WTC11 (cell line): ENCODE measurements around the gene MYORG. TPM values are rescaled to one million over a fixed set of nuclear protein-coding genes. Genes with fewer than 3 reads are reported as not detected.

Experiments
- ATAC-seq: fragments of 200-7000 bp; cut with Tn5 transposase; 2 replicates; pipeline ENCODE4 v1.10.0; 2021; ENCODE audit warnings: mild to moderate bottlenecking, moderate library complexity
- CTCF ChIA-PET: fragments of 300-600 bp; sonication (Branson Sonifier 250); formaldehyde crosslinking; loops from one replicate; lab custom pipeline; 2021; ENCODE audit warnings: antibody characterized with exemption; lab: Charles Lee
- POLR2A ChIA-PET: fragments of 350-600 bp; sonication (Branson Sonifier 250); formaldehyde crosslinking; loops from one replicate; lab custom pipeline; 2021; ENCODE audit warnings: antibody characterized with exemption; lab: Charles Lee
- DNase-seq: peaks from one replicate; pipeline ENCODE4 v3.0.0; 2021; ENCODE audit warnings: low spot score
- H3K27ac Mint-ChIP-seq: 2 replicates; pipeline ENCODE4 v1.8.0; 2021; ENCODE audit warnings: mixed read lengths
- H3K27me3 Mint-ChIP-seq: 2 replicates; pipeline ENCODE4 v1.8.0; 2021; ENCODE audit warnings: low read depth, mild to moderate bottlenecking, moderate library complexity, mixed read lengths
- H3K36me3 Mint-ChIP-seq: 2 replicates; pipeline ENCODE4 v1.8.0; 2021; ENCODE audit warnings: mixed read lengths
- H3K4me1 Mint-ChIP-seq: 2 replicates; pipeline ENCODE4 v1.8.0; 2022; ENCODE audit warnings: mixed read lengths
- H3K4me3 Mint-ChIP-seq: 2 replicates; pipeline ENCODE4 v1.8.0; 2021; ENCODE audit warnings: mild to moderate bottlenecking, moderate library complexity, mixed read lengths
- H3K9me3 Mint-ChIP-seq: 2 replicates; pipeline ENCODE4 v1.8.0; 2021; ENCODE audit warnings: mixed read lengths
- ATF6 ChIP-seq: sonication (generic); formaldehyde crosslinking; IDR thresholded peaks from 2 replicates; pipeline ENCODE4 v1.8.1; 2023; ENCODE audit warnings: mild to moderate bottlenecking, missing genetic modification reagents
- FOXJ3 ChIP-seq: sonication (generic); formaldehyde crosslinking; IDR thresholded peaks from 2 replicates; pipeline ENCODE4 v1.9.0; 2021; ENCODE audit warnings: missing genetic modification reagents, mild to moderate bottlenecking, borderline replicate concordance
- IRF2 ChIP-seq: sonication (generic); formaldehyde crosslinking; IDR thresholded peaks from 2 replicates; pipeline ENCODE4 v1.8.0; 2022; ENCODE audit warnings: low read depth, missing genetic modification reagents, borderline replicate concordance
- PRRX2 ChIP-seq: fragments of 250-450 bp; sonication (Bioruptor Pico); IDR thresholded peaks from 2 replicates; pipeline ENCODE4 v1.8.0; 2021; ENCODE audit warnings: mild to moderate bottlenecking
- SP1 ChIP-seq: sonication (generic); formaldehyde crosslinking; conservative IDR thresholded peaks from 2 replicates; pipeline ENCODE4 v1.8.1; 2022; ENCODE audit warnings: missing genetic modification reagents
- ZNF263 ChIP-seq: sonication (generic); formaldehyde crosslinking; IDR thresholded peaks from 2 replicates; pipeline ENCODE4 v1.8.1; 2022; ENCODE audit warnings: low read depth, mild to moderate bottlenecking, moderate library complexity, missing genetic modification reagents
- ZNF396 ChIP-seq: fragments of 250-450 bp; sonication (Bioruptor Pico); IDR thresholded peaks from 2 replicates; pipeline ENCODE4 v1.8.0; 2021; ENCODE audit warnings: mild to moderate bottlenecking, moderate library complexity, borderline replicate concordance
- total RNA-seq: library from RNA; stranded (reverse); gene quantifications from 3 replicates; pipeline ENCODE4 v1.2.3, GENCODE V29; 2021
- TF ChIP-seq, protein P1 (sequence below): sonication (generic); formaldehyde crosslinking; IDR thresholded peaks from 2 replicates; pipeline ENCODE4 v1.8.0; 2023; ENCODE audit warnings: mild to moderate bottlenecking, missing genetic modification reagents
- TF ChIP-seq, protein P2 (sequence below): sonication (generic); formaldehyde crosslinking; IDR thresholded peaks from 2 replicates; pipeline ENCODE4 v1.8.0; 2023; ENCODE audit warnings: missing genetic modification reagents
- TF ChIP-seq, protein P3 (sequence below): sonication (generic); formaldehyde crosslinking; IDR thresholded peaks from 2 replicates; pipeline ENCODE4 v1.8.1; 2022; ENCODE audit warnings: mild to moderate bottlenecking, missing genetic modification reagents, moderate library complexity, borderline replicate concordance
- TF ChIP-seq, protein P4 (sequence below): sonication (generic); formaldehyde crosslinking; conservative IDR thresholded peaks from 2 replicates; pipeline ENCODE4 v1.8.1; 2023; ENCODE audit warnings: mild to moderate bottlenecking, low read depth, missing genetic modification reagents, moderate library complexity
- TF ChIP-seq, protein P5 (sequence below): fragments of 250-450 bp; sonication (Bioruptor Pico); conservative IDR thresholded peaks from 2 replicates; pipeline ENCODE4 v1.9.0; 2021; ENCODE audit warnings: mild to moderate bottlenecking

Gene MYORG
- total RNA-seq, 1 experiment from 2014 or later: 18.9 TPM

DNA sequence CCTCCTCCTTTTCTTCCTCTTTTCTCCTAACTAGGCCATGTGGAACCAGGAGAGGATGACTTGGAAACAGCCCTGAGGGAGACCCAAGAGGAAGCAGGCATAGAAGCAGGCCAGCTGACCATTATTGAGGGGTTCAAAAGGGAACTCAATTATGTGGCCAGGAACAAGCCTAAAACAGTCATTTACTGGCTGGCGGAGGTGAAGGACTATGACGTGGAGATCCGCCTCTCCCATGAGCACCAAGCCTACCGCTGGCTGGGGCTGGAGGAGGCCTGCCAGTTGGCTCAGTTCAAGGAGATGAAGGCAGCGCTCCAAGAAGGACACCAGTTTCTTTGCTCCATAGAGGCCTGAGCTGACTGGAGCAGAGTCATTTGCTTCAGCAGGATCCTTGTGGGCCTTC is 33.6 kb downstream of the MYORG start (continued):
- TF ChIP-seq, protein P1, sequence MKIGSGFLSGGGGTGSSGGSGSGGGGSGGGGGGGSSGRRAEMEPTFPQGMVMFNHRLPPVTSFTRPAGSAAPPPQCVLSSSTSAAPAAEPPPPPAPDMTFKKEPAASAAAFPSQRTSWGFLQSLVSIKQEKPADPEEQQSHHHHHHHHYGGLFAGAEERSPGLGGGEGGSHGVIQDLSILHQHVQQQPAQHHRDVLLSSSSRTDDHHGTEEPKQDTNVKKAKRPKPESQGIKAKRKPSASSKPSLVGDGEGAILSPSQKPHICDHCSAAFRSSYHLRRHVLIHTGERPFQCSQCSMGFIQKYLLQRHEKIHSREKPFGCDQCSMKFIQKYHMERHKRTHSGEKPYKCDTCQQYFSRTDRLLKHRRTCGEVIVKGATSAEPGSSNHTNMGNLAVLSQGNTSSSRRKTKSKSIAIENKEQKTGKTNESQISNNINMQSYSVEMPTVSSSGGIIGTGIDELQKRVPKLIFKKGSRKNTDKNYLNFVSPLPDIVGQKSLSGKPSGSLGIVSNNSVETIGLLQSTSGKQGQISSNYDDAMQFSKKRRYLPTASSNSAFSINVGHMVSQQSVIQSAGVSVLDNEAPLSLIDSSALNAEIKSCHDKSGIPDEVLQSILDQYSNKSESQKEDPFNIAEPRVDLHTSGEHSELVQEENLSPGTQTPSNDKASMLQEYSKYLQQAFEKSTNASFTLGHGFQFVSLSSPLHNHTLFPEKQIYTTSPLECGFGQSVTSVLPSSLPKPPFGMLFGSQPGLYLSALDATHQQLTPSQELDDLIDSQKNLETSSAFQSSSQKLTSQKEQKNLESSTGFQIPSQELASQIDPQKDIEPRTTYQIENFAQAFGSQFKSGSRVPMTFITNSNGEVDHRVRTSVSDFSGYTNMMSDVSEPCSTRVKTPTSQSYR (CRISPR knock-in tag): no peak
- TF ChIP-seq SP1 (CRISPR knock-in tag) (no peak), IRF2 (no peak), PRRX2 (CRISPR knock-in tag) (no peak)
- TF ChIP-seq, protein P2, sequence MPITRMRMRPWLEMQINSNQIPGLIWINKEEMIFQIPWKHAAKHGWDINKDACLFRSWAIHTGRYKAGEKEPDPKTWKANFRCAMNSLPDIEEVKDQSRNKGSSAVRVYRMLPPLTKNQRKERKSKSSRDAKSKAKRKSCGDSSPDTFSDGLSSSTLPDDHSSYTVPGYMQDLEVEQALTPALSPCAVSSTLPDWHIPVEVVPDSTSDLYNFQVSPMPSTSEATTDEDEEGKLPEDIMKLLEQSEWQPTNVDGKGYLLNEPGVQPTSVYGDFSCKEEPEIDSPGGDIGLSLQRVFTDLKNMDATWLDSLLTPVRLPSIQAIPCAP (CRISPR knock-in tag): no peak

DNA sequence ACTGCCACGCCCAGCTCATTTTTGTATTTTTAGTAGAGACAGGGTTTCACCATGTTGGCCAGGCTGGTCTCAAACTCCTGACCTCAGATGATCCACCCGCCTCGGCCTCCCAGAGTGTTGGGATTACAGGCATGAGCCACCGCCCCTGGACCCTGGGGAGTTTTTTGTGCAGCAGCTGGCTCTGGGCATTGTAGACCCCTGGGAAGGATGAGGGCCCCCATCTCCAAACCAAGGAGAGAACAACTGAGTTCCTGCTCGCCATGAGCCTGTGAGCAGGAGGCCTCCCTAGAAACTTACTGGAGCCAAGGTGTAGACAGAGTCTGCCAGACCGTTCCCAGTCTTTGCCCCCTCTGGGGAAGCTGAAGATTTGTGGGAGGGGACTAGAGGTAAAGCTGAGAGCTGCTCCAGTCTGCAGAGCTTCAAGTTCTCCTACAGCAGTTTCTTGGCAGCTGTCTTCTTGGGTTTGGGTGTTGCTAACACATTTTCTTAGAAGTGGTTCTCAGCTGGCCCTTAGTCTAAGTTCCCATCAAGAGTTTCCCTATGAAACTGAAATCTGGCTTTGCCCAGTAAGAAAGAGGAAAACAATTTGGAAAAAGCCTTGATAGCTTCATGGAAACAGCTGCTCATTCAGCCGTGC is 34.9 kb downstream of the MYORG start:
- DNase-seq (no peak), ATAC-seq (no peak)
- H3K27ac Mint-ChIP-seq: no peak overlapping the region
- peaks cover 7% of the 10 kb centered on the region; the same call in 1 of the 2 replicates for H3K4me1 Mint-ChIP-seq
- peaks cover 15% of the 10 kb centered on the region for H3K36me3 Mint-ChIP-seq
- CTCF ChIA-PET: interaction anchor here (1.0 to 1.1 kb wide), 3 partner anchors 9 to 39 kb away, joined by 3 to 4 read pairs (median 3); no protein-coding TSS in a partner anchor
- H3K27me3 Mint-ChIP-seq: no peaks in the 10 kb centered on the region
- TF ChIP-seq FOXJ3 (CRISPR knock-in tag) (no peak), ZNF396 (CRISPR knock-in tag) (no peak), ZNF263 (CRISPR knock-in tag) (no peak), ATF6 (CRISPR knock-in tag) (no peak)
- TF ChIP-seq, protein P3, sequence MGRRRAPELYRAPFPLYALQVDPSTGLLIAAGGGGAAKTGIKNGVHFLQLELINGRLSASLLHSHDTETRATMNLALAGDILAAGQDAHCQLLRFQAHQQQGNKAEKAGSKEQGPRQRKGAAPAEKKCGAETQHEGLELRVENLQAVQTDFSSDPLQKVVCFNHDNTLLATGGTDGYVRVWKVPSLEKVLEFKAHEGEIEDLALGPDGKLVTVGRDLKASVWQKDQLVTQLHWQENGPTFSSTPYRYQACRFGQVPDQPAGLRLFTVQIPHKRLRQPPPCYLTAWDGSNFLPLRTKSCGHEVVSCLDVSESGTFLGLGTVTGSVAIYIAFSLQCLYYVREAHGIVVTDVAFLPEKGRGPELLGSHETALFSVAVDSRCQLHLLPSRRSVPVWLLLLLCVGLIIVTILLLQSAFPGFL: no peak
- TF ChIP-seq, protein P4, sequence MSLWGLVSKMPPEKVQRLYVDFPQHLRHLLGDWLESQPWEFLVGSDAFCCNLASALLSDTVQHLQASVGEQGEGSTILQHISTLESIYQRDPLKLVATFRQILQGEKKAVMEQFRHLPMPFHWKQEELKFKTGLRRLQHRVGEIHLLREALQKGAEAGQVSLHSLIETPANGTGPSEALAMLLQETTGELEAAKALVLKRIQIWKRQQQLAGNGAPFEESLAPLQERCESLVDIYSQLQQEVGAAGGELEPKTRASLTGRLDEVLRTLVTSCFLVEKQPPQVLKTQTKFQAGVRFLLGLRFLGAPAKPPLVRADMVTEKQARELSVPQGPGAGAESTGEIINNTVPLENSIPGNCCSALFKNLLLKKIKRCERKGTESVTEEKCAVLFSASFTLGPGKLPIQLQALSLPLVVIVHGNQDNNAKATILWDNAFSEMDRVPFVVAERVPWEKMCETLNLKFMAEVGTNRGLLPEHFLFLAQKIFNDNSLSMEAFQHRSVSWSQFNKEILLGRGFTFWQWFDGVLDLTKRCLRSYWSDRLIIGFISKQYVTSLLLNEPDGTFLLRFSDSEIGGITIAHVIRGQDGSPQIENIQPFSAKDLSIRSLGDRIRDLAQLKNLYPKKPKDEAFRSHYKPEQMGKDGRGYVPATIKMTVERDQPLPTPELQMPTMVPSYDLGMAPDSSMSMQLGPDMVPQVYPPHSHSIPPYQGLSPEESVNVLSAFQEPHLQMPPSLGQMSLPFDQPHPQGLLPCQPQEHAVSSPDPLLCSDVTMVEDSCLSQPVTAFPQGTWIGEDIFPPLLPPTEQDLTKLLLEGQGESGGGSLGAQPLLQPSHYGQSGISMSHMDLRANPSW: no peak
- TF ChIP-seq, protein P5, sequence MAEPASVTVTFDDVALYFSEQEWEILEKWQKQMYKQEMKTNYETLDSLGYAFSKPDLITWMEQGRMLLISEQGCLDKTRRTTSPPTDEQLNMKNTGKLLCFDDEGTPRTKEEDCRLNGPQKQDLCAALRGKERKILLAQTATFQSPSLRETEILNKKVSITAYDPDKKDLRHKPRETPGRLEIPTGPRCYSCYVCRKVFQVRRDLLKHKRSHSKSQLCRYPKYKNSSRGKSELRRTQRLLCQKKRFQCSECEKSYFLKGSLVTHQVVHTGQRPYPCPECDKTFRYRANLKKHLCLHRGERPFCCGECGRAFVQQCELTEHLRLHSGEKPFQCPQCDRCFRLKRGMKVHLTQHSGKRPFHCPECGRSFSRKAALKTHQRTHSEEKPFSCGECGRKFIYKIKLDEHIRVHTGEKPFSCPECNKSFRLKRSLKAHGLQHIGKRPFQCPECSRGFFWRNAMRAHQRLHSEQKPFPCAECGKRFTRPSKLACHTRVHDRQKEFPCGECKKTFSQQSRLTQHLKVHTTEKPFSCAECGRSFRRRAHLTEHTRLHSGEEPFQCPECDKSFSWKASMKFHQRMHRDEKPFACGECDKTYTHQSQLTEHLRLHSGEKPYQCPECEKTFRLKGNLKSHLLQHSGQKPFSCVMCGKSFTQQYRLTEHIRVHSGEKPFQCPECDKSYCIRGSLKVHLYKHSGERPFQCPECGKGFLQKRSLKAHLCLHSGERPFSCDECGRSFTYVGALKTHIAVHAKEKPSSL (CRISPR knock-in tag): no peak
- H3K9me3 Mint-ChIP-seq: no peaks in the 10 kb centered on the region
- no peak overlapping the region for H3K4me3 Mint-ChIP-seq
- POLR2A ChIA-PET: no interaction called here
